Hepatocyte (in vitro differentiated cells): Measurements from ENCODE around the gene ZSCAN21. TPM values are rescaled to one million over a fixed set of nuclear protein-coding genes. Genes with fewer than 3 reads are reported as not detected.
A peak's percentile ranks its signal among the peaks of the same experiment; 100 is the strongest.

ENCODE experiments used
- DNase-seq: peaks from one replicate; pipeline ENCODE4 v3.0.0-alpha.2; 2016; ENCODE audit warnings: low spot score
- H2AFZ ChIP-seq: fragments of 200-600 bp; sonication (generic); 2 replicates; pipeline ENCODE4 v1.6.0; 2016; ENCODE audit warnings: antibody characterized with exemption, mild to moderate bottlenecking
- H3K27ac ChIP-seq: fragments of 200-600 bp; sonication (generic); 2 replicates; pipeline ENCODE4 v1.5.1; 2016; ENCODE audit warnings: mild to moderate bottlenecking
- H3K27me3 ChIP-seq: fragments of 200-600 bp; sonication (generic); 2 replicates; pipeline ENCODE4 v1.6.1; 2016
- H3K36me3 ChIP-seq: fragments of 200-600 bp; sonication (generic); replicated peaks from 2 replicates; pipeline ENCODE4 v1.5.1; 2016; ENCODE audit warnings: low read depth; ENCODE audit not compliant: insufficient read depth
- H3K4me1 ChIP-seq: fragments of 200-600 bp; sonication (generic); 2 replicates; pipeline ENCODE4 v1.5.1; 2016; ENCODE audit warnings: mild to moderate bottlenecking, moderate library complexity; ENCODE audit not compliant: insufficient read depth
- H3K4me2 ChIP-seq: fragments of 200-600 bp; sonication (generic); 2 replicates; pipeline ENCODE4 v1.6.0; 2016
- H3K4me3 ChIP-seq: fragments of 200-600 bp; sonication (generic); 2 replicates; pipeline ENCODE4 v1.5.1; 2016; ENCODE audit warnings: mild to moderate bottlenecking
- H3K79me2 ChIP-seq: fragments of 200-600 bp; sonication (generic); 2 replicates; pipeline ENCODE4 v1.6.0; 2017; ENCODE audit warnings: mild to moderate bottlenecking
- H3K9me2 ChIP-seq: fragments of 200-600 bp; sonication (generic); replicated peaks from 2 replicates; pipeline ENCODE4 v1.6.0; 2017; ENCODE audit warnings: mild to moderate bottlenecking; ENCODE audit not compliant: insufficient read depth
- H3K9me3 ChIP-seq: fragments of 200-600 bp; sonication (generic); 2 replicates; pipeline ENCODE4 v1.5.1; 2016; ENCODE audit warnings: low read depth, mild to moderate bottlenecking
- H4K20me1 ChIP-seq: fragments of 200-600 bp; sonication (generic); 2 replicates; pipeline ENCODE4 v1.6.0; 2016; ENCODE audit warnings: mild to moderate bottlenecking; ENCODE audit not compliant: insufficient read depth, poor library complexity, severe bottlenecking
- CTCF ChIP-seq: fragments of 200-600 bp; sonication (generic); IDR thresholded peaks from 2 replicates; pipeline ENCODE4 v1.5.1; 2016; ENCODE audit warnings: antibody characterized with exemption, mild to moderate bottlenecking; ENCODE audit not compliant: poor library complexity
- EZH2 ChIP-seq: fragments of 200-600 bp; sonication (generic); IDR thresholded peaks from 2 replicates; pipeline ENCODE4 v1.6.1; 2016; ENCODE audit warnings: antibody characterized with exemption, mild to moderate bottlenecking, borderline replicate concordance
- EZH2phosphoT487 ChIP-seq: fragments of 200-600 bp; sonication (generic); IDR thresholded peaks from one replicate; pipeline ENCODE4 v1.6.1; 2018; ENCODE audit warnings: antibody characterized with exemption, mild to moderate bottlenecking, low read depth, moderate library complexity; ENCODE audit not compliant: unreplicated experiment, severe bottlenecking
- WGBS: methylation state at CpG from one replicate; pipeline ENCODE4 v1.1.6; 2016; ENCODE audit warnings: low lambda C conversion rate; ENCODE audit errors: missing lambda C conversion rate; 5-methylcytosine and 5-hydroxymethylcytosine counted together
- polyA plus RNA-seq: library from polyadenylated mRNA; unstranded; fragments of >200 nt; fragmentation: Nextera tagmentation; extraction: Ambion mirVana; gene quantifications from 2 replicates; pipeline ENCODE4 v1.2.1, GENCODE V29; 2016
- total RNA-seq: library from RNA; depleted of rRNA; stranded (reverse); fragments of >200 nt; gene quantifications from 2 replicates; pipeline ENCODE4 v1.2.3, GENCODE V29; 2014

ZSCAN21 gene
- total and polyA plus RNA-seq, 2 experiments from 2014 or later, result 9.6 to 12.8 TPM

DNA sequence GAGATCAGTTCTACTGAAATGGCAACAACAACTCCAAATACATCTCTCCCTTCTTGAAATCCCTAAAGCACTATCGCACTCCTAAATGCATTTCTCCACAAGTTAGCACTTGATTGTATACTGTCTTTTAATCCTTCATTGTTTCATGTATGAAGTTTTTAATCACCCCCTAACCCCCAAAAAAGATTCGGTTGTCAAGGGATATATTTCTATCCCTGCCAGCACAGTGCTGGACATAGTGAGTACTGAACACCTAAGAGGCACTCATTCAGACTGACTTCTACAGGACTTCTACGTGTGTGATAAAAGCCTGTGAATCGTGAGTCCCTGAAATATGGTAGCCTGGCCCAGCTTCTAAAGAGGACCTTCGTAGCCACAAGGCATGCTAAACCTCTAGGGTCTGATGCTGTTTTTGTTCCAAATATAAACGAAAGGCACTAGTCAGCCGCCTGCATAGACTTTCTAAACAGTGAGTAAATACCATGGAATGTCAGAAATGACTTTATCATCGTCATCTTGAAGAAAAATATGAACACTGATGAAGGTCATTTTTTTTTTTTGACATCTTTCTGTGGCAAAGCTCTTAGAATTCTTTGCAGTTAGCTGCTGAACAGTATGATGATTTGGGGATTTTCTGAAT, 14.6 kb upstream of the ZSCAN21 start:
- H3K36me3 ChIP-seq, result no peaks in the 10 kb centered on the region
- peaks cover 3% of the 10 kb centered on the region for H3K4me1 ChIP-seq
- no peaks in the 10 kb centered on the region for H3K27me3 ChIP-seq
- H3K9me2 ChIP-seq, result no peaks in the 10 kb centered on the region
- no peak for TF ChIP-seq EZH2phosphoT487
- no peak for TF ChIP-seq EZH2
- TF ChIP-seq CTCF, result no peak
- WGBS, result 87% methylated on average over 8 of the region's 8 CpGs
- peaks cover 8% of the 10 kb centered on the region for H3K79me2 ChIP-seq
- no peak overlapping the region for H3K4me3 ChIP-seq
- no peak overlapping the region for H3K4me2 ChIP-seq
- H3K27ac ChIP-seq, result peak overlapping the region; percentile 40
- DNase-seq, result no peak
- H4K20me1 ChIP-seq, result no peaks in the 10 kb centered on the region
- no peaks in the 10 kb centered on the region for H3K9me3 ChIP-seq
- no peak overlapping the region for H2AFZ ChIP-seq

- Histone ChIP-seq H3K9me2 (no peaks in the 10 kb centered on the region), H3K4me3 (no peak overlapping the region), H3K4me2 (no peak overlapping the region), H3K79me2 (peaks cover 8% of the 10 kb centered on the region), H3K9me3 (no peaks in the 10 kb centered on the region), H2AFZ (no peak overlapping the region), H3K27ac (no peak overlapping the region), H3K4me1 (peaks cover 3% of the 10 kb centered on the region), H4K20me1 (no peaks in the 10 kb centered on the region), H3K27me3 (no peaks in the 10 kb centered on the region), H3K36me3 (no peaks in the 10 kb centered on the region)
- DNase-seq, result no peak
- no peak for TF ChIP-seq EZH2phosphoT487
- no peak for TF ChIP-seq EZH2
- TF ChIP-seq CTCF, result no peak
- WGBS, result 89% methylated on average over 6 of the region's 6 CpGs
These were observed 13.7 kb upstream of the ZSCAN21 start for GRCh38 chr7:100035876-100036275.

- Histone ChIP-seq H3K9me2 (no peaks in the 10 kb centered on the region), H3K9me3 (no peaks in the 10 kb centered on the region), H3K36me3 (no peaks in the 10 kb centered on the region), H3K4me3 (no peak overlapping the region), H3K4me2 (no peak overlapping the region), H3K4me1 (peaks cover 3% of the 10 kb centered on the region), H2AFZ (no peak overlapping the region), H3K27ac (no peak overlapping the region), H3K27me3 (no peaks in the 10 kb centered on the region), H4K20me1 (no peaks in the 10 kb centered on the region), H3K79me2 (peaks cover 8% of the 10 kb centered on the region)
- TF ChIP-seq CTCF (no peak), EZH2phosphoT487 (no peak), EZH2 (no peak)
- no peak for DNase-seq
- WGBS, result 92% methylated on average over 7 of the region's 7 CpGs
These were observed 11.2 kb upstream of the ZSCAN21 start for GRCh38 chr7:100038326-100038725.
